Common myeloid progenitor, CD34-positive (primary cell): Measurements from ENCODE around the gene ZDHHC24.

Experiments
- CTCF ChIA-PET: fragments of 350-600 bp; sonication (Branson Sonifier 250); formaldehyde crosslinking; loops from one replicate; lab custom pipeline; 2021; ENCODE audit warnings: antibody characterized with exemption; lab: Charles Lee
- POLR2A ChIA-PET: fragments of 350-600 bp; sonication (Branson Sonifier 250); formaldehyde crosslinking; loops from one replicate; lab custom pipeline; 2021; ENCODE audit warnings: antibody characterized with exemption; lab: Charles Lee
- DNase-seq, 3 donors: peaks; one replicate each; pipeline versions ENCODE4 v3.0.0 to v3.0.0-alpha.2; 2013
- H3K27ac ChIP-seq, 2 experiments: 1 replicate in 1 of 2; 2 replicates in 1 of 2; pipeline ENCODE4 v1.7.0; 2013; ENCODE audit warnings: inconsistent platforms in 2 of 2, low read length in 2 of 2, mild to moderate bottlenecking in 2 of 2, low read depth in 1 of 2, moderate library complexity in 1 of 2; ENCODE audit not compliant: severe bottlenecking in 2 of 2, insufficient read depth in 1 of 2, poor library complexity in 1 of 2
- H3K27me3 ChIP-seq, 5 experiments: replicated peaks in 2 of 5; 1 replicate in 3 of 5; 2 replicates in 2 of 5; pipeline versions ENCODE4 v1.6.1 to v1.7.0; 2013; ENCODE audit warnings: low read length in 4 of 5, mild to moderate bottlenecking in 2 of 5, moderate library complexity in 2 of 5, inconsistent platforms in 1 of 5; ENCODE audit not compliant: insufficient read depth in 5 of 5, control insufficient read depth in 4 of 5
- H3K36me3 ChIP-seq, 4 experiments: 1 replicate in 2 of 4; 2 replicates in 2 of 4; pipeline versions ENCODE4 v1.6.1 to v1.7.0; 2013; ENCODE audit warnings: low read length in 3 of 4, control low read depth in 1 of 4, mild to moderate bottlenecking in 1 of 4; ENCODE audit not compliant: control insufficient read depth in 4 of 4, insufficient read depth in 4 of 4
- H3K4me1 ChIP-seq, 4 experiments: 1 replicate in 3 of 4; 2 replicates in 1 of 4; pipeline versions ENCODE4 v1.6.1 to v1.7.1; 2013; ENCODE audit warnings: low read length in 3 of 4, mild to moderate bottlenecking in 3 of 4, control low read depth in 1 of 4, inconsistent platforms in 1 of 4, moderate library complexity in 1 of 4; ENCODE audit not compliant: control insufficient read depth in 4 of 4, insufficient read depth in 4 of 4; ENCODE audit errors: control extremely low read depth in 1 of 4
- H3K4me3 ChIP-seq, 7 experiments: 1 replicate in 4 of 7; 2 replicates in 3 of 7; pipeline versions ENCODE4 v1.5.1 to v1.7.0; 2013; ENCODE audit warnings: mild to moderate bottlenecking in 7 of 7, low read length in 6 of 7, moderate library complexity in 6 of 7, inconsistent platforms in 2 of 7, low read depth in 2 of 7, control low read depth in 1 of 7; ENCODE audit not compliant: insufficient read depth in 4 of 7, control insufficient read depth in 1 of 7; ENCODE audit errors: extremely low read depth in 1 of 7
- H3K9me3 ChIP-seq, 5 experiments: 1 replicate in 4 of 5; 2 replicates in 1 of 5; pipeline versions ENCODE4 v1.6.1 to v1.7.1; 2013; ENCODE audit warnings: low read length in 4 of 5, mild to moderate bottlenecking in 2 of 5, inconsistent platforms in 1 of 5, low read depth in 1 of 5, moderate library complexity in 1 of 5; ENCODE audit not compliant: control insufficient read depth in 4 of 5, insufficient read depth in 2 of 5; ENCODE audit errors: control extremely low read depth in 1 of 5
- WGBS: methylation state at CpG from one replicate; pipeline ENCODE4 v1.1.5; 2013; ENCODE audit not compliant: insufficient coverage; 5-methylcytosine and 5-hydroxymethylcytosine counted together

ZDHHC24 gene

DNA sequence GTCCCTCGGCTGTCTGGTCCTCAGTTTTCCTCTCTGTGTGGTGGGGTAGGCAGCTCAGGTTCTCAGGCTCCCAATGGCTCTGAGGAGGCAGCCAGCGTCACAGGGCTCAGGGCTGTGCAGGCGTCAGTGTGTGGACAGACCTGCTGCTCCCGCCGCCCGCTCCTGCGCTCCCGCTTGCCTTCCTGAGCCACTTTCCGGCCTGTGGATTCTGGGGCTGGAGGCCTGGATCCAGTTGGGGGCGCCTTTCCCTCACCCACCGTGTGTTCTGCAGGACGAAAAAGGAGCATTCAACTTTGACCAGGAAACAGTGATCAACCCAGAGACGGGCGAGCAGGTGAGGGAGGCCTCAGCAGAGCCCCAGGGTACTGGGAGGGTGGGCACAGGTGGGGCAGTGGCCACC, 50.9 kb downstream of the ZDHHC24 start:
- Histone ChIP-seq H3K36me3 (peaks cover 16 to 53% (median 34%) of the 10 kb centered on the region in 4 experiments), H3K4me3 (no peak overlapping the region), H3K27me3 (no peaks in the 10 kb centered on the region), H3K27ac (no peak overlapping the region), H3K9me3 (no peaks in the 10 kb centered on the region), H3K4me1 (no peaks in the 10 kb centered on the region)
- DNase-seq: no peak
- ChIA-PET POLR2A (no interaction called here), CTCF (no interaction called here)
- WGBS: 95% methylated on average over 14 of the region's 14 CpGs

GRCh38 chr11:66494458-66494857, 51.4 kb downstream of the ZDHHC24 start:
- DNase-seq: no peak
- H3K4me1 ChIP-seq: no peaks in the 10 kb centered on the region
- H3K4me3 ChIP-seq: no peak overlapping the region
- CTCF ChIA-PET: interaction anchor here (1.3 kb wide), 1 partner anchor 8 kb away, joined by 4 read pairs; no protein-coding TSS in a partner anchor
- 100% methylated on average over 2 of the region's 7 CpGs for WGBS
- POLR2A ChIA-PET: no interaction called here
- no peaks in the 10 kb centered on the region for H3K27me3 ChIP-seq
- no peaks in the 10 kb centered on the region for H3K9me3 ChIP-seq
- H3K36me3 ChIP-seq: peaks cover 16 to 56% (median 34%) of the 10 kb centered on the region in 4 experiments
- no peak overlapping the region for H3K27ac ChIP-seq

- 95% methylated on average over 10 of the region's 10 CpGs for WGBS
- no peaks in the 10 kb centered on the region for H3K9me3 ChIP-seq
- H3K4me3 ChIP-seq: no peak overlapping the region
- DNase-seq: no peak
- H3K36me3 ChIP-seq: peaks cover 13 to 61% (median 40%) of the 10 kb centered on the region in 4 experiments
- CTCF ChIA-PET: interaction anchor here (0.5 to 1.3 kb wide), 2 partner anchors 10 to 150 kb away, joined by 3 to 4 read pairs; no protein-coding TSS in a partner anchor
- no peaks in the 10 kb centered on the region for H3K27me3 ChIP-seq
- no peak overlapping the region for H3K27ac ChIP-seq
- H3K4me1 ChIP-seq: no peaks in the 10 kb centered on the region
- POLR2A ChIA-PET: no interaction called here
These were observed 52.7 kb downstream of the ZDHHC24 start for GRCh38 chr11:66493130-66493529.

- no peaks in the 10 kb centered on the region for H3K9me3 ChIP-seq
- 92% methylated on average over 4 of the region's 10 CpGs for WGBS
- no peaks in the 10 kb centered on the region for H3K4me1 ChIP-seq
- H3K27ac ChIP-seq: no peak overlapping the region
- H3K27me3 ChIP-seq: no peaks in the 10 kb centered on the region
- DNase-seq: no peak
- ChIA-PET POLR2A (no interaction called here), CTCF (interaction anchor here (1.0 to 1.5 kb wide), 2 partner anchors 12 to 18 kb away, joined by 3 to 4 read pairs; partner anchors contain the start of genes BBS1 and DPP3)
- H3K4me3 ChIP-seq: no peak overlapping the region
- H3K36me3 ChIP-seq: peaks cover 13 to 68% (median 45%) of the 10 kb centered on the region in 4 experiments
These were observed 53.5 kb downstream of the ZDHHC24 start for GRCh38 chr11:66492161-66492865.

DNA sequence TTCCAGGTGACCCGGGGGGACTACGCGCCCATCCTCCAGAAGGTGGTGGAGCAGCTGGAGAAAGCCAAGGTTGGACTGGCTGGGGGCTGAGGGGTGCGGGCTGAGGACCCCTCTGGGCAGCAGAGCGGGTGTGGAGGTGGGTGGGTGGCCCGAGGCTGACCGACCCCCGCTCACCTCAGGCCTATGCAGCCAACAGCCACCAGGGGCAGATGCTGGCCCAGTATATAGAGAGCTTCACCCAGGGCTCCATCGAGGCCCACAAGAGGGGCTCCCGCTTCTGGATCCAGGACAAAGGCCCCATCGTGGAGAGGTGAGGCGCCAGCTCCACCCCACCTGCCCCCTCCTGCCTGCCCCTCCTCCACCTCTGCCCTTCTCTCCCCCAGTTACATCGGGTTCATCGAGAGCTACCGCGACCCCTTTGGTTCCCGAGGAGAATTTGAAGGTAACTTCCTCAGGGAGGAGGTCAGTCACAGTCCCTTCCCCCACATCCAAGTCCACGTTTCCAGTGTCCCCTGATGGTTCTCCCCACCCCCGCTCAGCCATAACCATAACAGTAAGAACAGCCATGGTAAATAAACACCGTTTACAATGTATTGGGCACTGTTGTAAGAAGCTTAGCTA, 54.4 kb downstream of the ZDHHC24 start:
- Histone ChIP-seq H3K27me3 (no peaks in the 10 kb centered on the region), H3K9me3 (no peaks in the 10 kb centered on the region), H3K36me3 (peaks cover 12 to 69% (median 44%) of the 10 kb centered on the region in 4 experiments), H3K4me3 (no peak overlapping the region), H3K27ac (no peak overlapping the region), H3K4me1 (no peaks in the 10 kb centered on the region)
- POLR2A ChIA-PET: no interaction called here
- CTCF ChIA-PET: interaction anchor here (1.0 to 1.5 kb wide), 4 partner anchors 11 to 84 kb away, joined by 3 to 5 read pairs (median 4); partner anchors contain the start of genes BBS1, CTSF and DPP3
- DNase-seq: no peak
- 90% methylated on average over 13 of the region's 20 CpGs for WGBS

- 94% methylated on average over 7 of the region's 7 CpGs for WGBS
These were observed 56.2 kb downstream of the ZDHHC24 start for GRCh38 chr11:66489636-66490035.

GRCh38 chr11:66488957-66489356, 56.9 kb downstream of the ZDHHC24 start:
- Histone ChIP-seq H3K27me3 (no peaks in the 10 kb centered on the region), H3K27ac (no peak overlapping the region), H3K4me3 (no peak overlapping the region), H3K9me3 (no peaks in the 10 kb centered on the region), H3K4me1 (no peaks in the 10 kb centered on the region), H3K36me3 (peaks cover 7 to 72% (median 46%) of the 10 kb centered on the region in 4 experiments)
- ChIA-PET CTCF (interaction anchor here (1.3 kb wide), 1 partner anchor 19 kb away, joined by 5 read pairs; no protein-coding TSS in a partner anchor), POLR2A (no interaction called here)
- no peak for DNase-seq
- WGBS: 97% methylated on average over 9 of the region's 10 CpGs

More at GRCh38 chr11:66489636-66490035, 56.2 kb downstream of the ZDHHC24 start:
- peaks cover 7 to 70% (median 45%) of the 10 kb centered on the region in 4 experiments for H3K36me3 ChIP-seq
- no peaks in the 10 kb centered on the region for H3K4me1 ChIP-seq
- no peak overlapping the region for H3K27ac ChIP-seq
- DNase-seq: no peak
- H3K9me3 ChIP-seq: no peaks in the 10 kb centered on the region
- H3K27me3 ChIP-seq: no peaks in the 10 kb centered on the region
- no peak overlapping the region for H3K4me3 ChIP-seq
- CTCF ChIA-PET: interaction anchor here (1.3 kb wide), 2 partner anchors 19 to 35 kb away, joined by 3 to 5 read pairs; no protein-coding TSS in a partner anchor
- POLR2A ChIA-PET: no interaction called here
